Mucosa of descending colon (tissue), 3 donors: ENCODE measurements around the gene FRRS1L. TPM values are rescaled to one million over a fixed set of nuclear protein-coding genes. Genes with fewer than 3 reads are reported as not detected.

Experiments
- ATAC-seq: fragments of 200-7000 bp; cut with Tn5 transposase; one replicate; pipeline ENCODE4 v1.9.1; 2020; ENCODE audit warnings: mild to moderate bottlenecking, moderate library complexity
- DNase-seq, 3 donors: peaks; one replicate each; pipeline ENCODE4 v3.0.0-alpha.2; 2020
- H3K36me3 ChIP-seq: fragments of 200-600 bp; one replicate; pipeline ENCODE4 v1.8.0; 2021; ENCODE audit warnings: low read depth, mild to moderate bottlenecking
- H3K4me1 ChIP-seq: fragments of 200-600 bp; one replicate; pipeline ENCODE4 v1.8.0; 2021; ENCODE audit warnings: low read depth, mild to moderate bottlenecking
- H3K4me3 ChIP-seq: fragments of 200-600 bp; one replicate; pipeline ENCODE4 v1.8.0; 2021; ENCODE audit warnings: mild to moderate bottlenecking
- H3K9me3 ChIP-seq: fragments of 200-600 bp; one replicate; pipeline ENCODE4 v1.8.0; 2021; ENCODE audit warnings: mild to moderate bottlenecking
- CTCF ChIP-seq: fragments of 200-600 bp; IDR thresholded peaks from one replicate; pipeline ENCODE4 v1.8.0; 2022; ENCODE audit warnings: antibody characterized with exemption, mild to moderate bottlenecking
- intact Hi-C, 2 donors: fragments of 100-400 bp; cut with DNase I in 1 of 2; cut with micrococcal nuclease in 1 of 2; formaldehyde crosslinking; loops; one replicate each; pipeline versions ENCODE4 v1.11.0 to v1.11.1; 2022; cut with DNase I, micrococcal nuclease
- total RNA-seq, 3 donors: library from RNA; stranded (reverse); fragmentation: NEBNext Ultra II Directional in 2 of 3; extraction: Animal tissue kit (Norgen Biotek cat#: 25700) in 2 of 3; gene quantifications; one replicate each; pipeline versions ENCODE4 v1.2.1 to v1.2.4, GENCODE V29; 2021 to 2023
- donor health status: DM: no; HTN: no; CAD: no; lungs with moderate emphysema.
- donor health status: DM: no; HTN: no; CAD: no.
- donor health status: DM: no; HTN: yes; CAD: no.

FRRS1L gene
- total RNA-seq, 3 donors from 2014 or later = 0.49 to 4.8 (median 0.96) TPM

- Histone ChIP-seq H3K36me3 (no peaks in the 10 kb centered on the region), H3K4me1 (no peaks in the 10 kb centered on the region), H3K9me3 (no peaks in the 10 kb centered on the region), H3K4me3 (no peak overlapping the region)
- no peak for TF ChIP-seq CTCF
- no peak for DNase-seq
- intact Hi-C loops = no loop called here
- no peak for ATAC-seq
Observed at GRCh38 chr9:109205526-109205925, 38.5 kb upstream of the FRRS1L start.

- DNase-seq = no peak
- intact Hi-C loops = no loop called here
- Histone ChIP-seq H3K9me3 (no peaks in the 10 kb centered on the region), H3K4me3 (no peak overlapping the region), H3K36me3 (no peaks in the 10 kb centered on the region), H3K4me1 (no peaks in the 10 kb centered on the region)
- TF ChIP-seq CTCF = no peak
- no peak for ATAC-seq
Observed at GRCh38 chr9:109203761-109204360, 36.8 kb upstream of the FRRS1L start.

- H3K9me3 ChIP-seq = no peaks in the 10 kb centered on the region
- no peak overlapping the region for H3K4me3 ChIP-seq
- no peaks in the 10 kb centered on the region for H3K36me3 ChIP-seq
- intact Hi-C loops = no loop called here
- no peak for ATAC-seq
- TF ChIP-seq CTCF = no peak
- no peaks in the 10 kb centered on the region for H3K4me1 ChIP-seq
- DNase-seq = no peak
Observed at GRCh38 chr9:109199676-109200075, 32.6 kb upstream of the FRRS1L start.

- H3K36me3 ChIP-seq = no peaks in the 10 kb centered on the region
- DNase-seq (no peak), ATAC-seq (no peak)
- intact Hi-C loops = no loop called here
- no peak for TF ChIP-seq CTCF
- H3K9me3 ChIP-seq = no peaks in the 10 kb centered on the region
- no peak overlapping the region for H3K4me3 ChIP-seq
- H3K4me1 ChIP-seq = no peaks in the 10 kb centered on the region
Observed at GRCh38 chr9:109198736-109199382, 31.8 kb upstream of the FRRS1L start.

GRCh38 chr9:109193974-109194556 lies 27.0 kb upstream of the FRRS1L start:
- H3K4me1 ChIP-seq = no peaks in the 10 kb centered on the region
- ATAC-seq (no peak), DNase-seq (no peak)
- H3K9me3 ChIP-seq = no peaks in the 10 kb centered on the region
- H3K4me3 ChIP-seq = no peak overlapping the region
- intact Hi-C loops = no loop called here
- no peak for TF ChIP-seq CTCF
- no peaks in the 10 kb centered on the region for H3K36me3 ChIP-seq
